GM13977 (cell line): ENCODE data around the gene CFAP74.
A peak's percentile ranks its signal among the peaks of the same experiment; 100 is the strongest.

Source experiments
- DNase-seq: peaks from one replicate; pipeline ENCODE4 v3.0.0; 2012; ENCODE audit warnings: low spot score
- CTCF ChIP-seq: IDR thresholded peaks from 2 replicates; pipeline ENCODE4 v1.5.1; 2012; ENCODE audit warnings: mild to moderate bottlenecking, control low read depth; ENCODE audit not compliant: insufficient read depth; ENCODE audit errors: extremely low read depth, missing control alignments
- in situ Hi-C: fragments of 300-500 bp; cut with MboI; formaldehyde crosslinking; loops from one replicate; pipeline ENCODE4 v1.12.0; 2022; ENCODE audit warnings: low sequenced_read_pairs, low pct_unique_long_range_greater_than_20kb, mixed read lengths, inconsistent platforms; ENCODE audit not compliant: unreplicated experiment

Gene CFAP74

GRCh38 chr1:1945782-1946393 is 57.7 kb downstream of the CFAP74 start:
- no peak for TF ChIP-seq CTCF
- in situ Hi-C loops = no loop called here
- DNase-seq = no peak

- peak; percentile 79 for DNase-seq
- TF ChIP-seq CTCF = peak; percentile 85
- in situ Hi-C loops = no loop called here
Observed at GRCh38 chr1:1943834-1944570, 59.6 kb downstream of the CFAP74 start.

GRCh38 chr1:1942753-1943656 is 60.6 kb downstream of the CFAP74 start:
- in situ Hi-C loops = no loop called here
- TF ChIP-seq CTCF = no peak
- no peak for DNase-seq

- in situ Hi-C loops = no loop called here
- TF ChIP-seq CTCF = no peak
- no peak for DNase-seq
Observed at GRCh38 chr1:1941868-1942752, 61.5 kb downstream of the CFAP74 start.

GRCh38 chr1:1941211-1941841 is 62.3 kb downstream of the CFAP74 start:
- DNase-seq = no peak

More at GRCh38 chr1:1941211-1941841, 62.3 kb downstream of the CFAP74 start:
- TF ChIP-seq CTCF = no peak
- in situ Hi-C loops = no loop called here
